ENCODE results near the gene WDFY1.

WDFY1 gene

DNA sequence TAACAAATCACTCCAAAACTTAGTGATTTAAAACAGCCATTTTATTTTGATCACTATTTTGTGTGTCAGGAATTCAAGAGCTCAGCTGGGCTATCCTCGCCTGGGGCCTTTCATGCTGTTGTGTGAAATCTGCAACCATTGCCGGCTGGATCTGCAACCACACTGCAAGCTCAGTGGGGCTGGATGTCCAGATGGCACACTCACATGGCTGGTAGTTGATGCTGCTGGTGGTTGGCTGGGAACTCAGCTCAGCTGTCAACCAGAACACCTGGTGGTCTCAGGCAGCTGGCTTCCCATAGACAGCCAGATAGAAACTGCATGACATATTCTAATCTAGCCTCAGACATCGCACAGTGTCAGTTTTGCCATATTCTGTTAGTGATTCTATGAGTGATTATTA lies 77.1 kb downstream of the WDFY1 start:
- TF ChIP-seq CTCF (IDR thresholded peaks at IDR 0.05) = no peak

DNA sequence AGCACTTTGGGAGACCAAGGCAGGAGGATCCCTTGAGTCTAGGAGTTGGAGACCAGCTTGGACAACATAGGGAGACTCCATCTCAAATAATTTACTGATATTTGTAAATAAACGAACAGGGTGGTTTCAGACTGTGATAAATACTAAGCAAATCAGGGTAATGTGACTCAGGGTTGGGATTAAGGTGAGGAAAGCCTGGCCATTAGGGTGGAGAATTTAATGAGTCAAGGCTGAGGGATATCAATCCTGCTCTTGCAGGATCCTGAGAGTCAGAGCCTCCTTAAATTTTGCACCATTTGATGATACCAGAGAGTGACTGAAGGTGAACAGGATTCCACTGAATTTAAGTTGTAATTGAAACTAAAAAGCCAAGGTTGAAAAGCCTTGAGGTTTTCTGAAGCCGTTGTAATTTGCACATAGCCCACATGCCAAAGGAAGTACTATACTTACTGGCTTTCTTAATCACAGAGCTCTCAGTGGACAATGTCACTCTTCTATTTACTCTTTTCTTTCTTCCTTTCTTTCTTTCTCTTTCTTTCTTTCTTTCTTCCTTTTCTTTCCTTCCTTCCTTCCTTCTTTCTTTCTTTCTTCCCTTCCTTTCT lies 79.1 kb downstream of the WDFY1 start:
- TF ChIP-seq CTCF (IDR thresholded peaks at IDR 0.05) = no peak

GRCh38 chr2:223865124-223865523 lies 80.0 kb downstream of the WDFY1 start:
- TF ChIP-seq CTCF (IDR thresholded peaks at IDR 0.05) = no peak

GRCh38 chr2:223863491-223863890 lies 81.6 kb downstream of the WDFY1 start:
- no peak for TF ChIP-seq CTCF (IDR thresholded peaks at IDR 0.05)

DNA sequence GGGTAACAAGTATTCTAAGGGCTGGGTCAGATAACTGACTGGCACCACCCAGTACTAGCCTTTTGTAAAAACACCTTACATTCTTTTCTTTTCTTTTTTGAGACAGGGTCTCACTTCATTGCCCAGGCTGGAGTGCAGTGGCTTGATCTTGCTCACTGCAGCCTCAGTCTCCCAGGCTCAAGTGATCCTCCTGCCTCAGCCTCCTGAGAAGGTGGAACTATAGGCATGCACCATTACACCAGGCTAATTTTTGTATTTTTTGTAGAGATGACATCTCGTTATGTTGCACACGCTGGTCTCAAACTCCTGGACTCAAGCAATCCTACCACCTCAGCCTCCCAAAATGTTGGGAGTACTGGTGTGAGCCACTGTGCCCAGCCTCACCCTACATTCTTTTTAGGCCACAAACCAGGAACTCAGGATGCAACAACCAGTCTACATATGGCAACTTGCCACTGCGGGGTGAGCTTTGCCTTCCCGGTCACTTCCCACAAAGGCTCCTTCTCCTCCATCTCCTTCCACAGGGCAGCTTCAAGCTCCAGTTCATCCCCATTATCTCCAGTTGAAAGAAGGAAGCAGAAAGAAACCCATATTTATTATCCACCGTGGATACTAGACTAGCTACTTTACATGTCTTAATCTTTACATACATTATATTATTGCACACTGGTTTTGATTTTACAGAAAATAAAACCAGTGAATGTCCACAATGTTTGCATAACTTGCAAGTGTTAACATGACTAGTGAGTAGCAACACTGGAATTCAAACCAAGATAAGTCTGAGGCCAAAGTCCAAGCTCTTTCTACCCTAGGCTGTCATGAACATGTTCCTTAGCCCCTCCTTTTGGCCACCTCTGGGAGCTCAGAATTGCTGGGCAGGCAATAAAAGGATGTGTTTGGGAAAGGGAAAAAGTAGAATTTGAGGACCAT lies 84.1 kb downstream of the WDFY1 start:
- no peak for TF ChIP-seq CTCF (IDR thresholded peaks at IDR 0.05)

DNA sequence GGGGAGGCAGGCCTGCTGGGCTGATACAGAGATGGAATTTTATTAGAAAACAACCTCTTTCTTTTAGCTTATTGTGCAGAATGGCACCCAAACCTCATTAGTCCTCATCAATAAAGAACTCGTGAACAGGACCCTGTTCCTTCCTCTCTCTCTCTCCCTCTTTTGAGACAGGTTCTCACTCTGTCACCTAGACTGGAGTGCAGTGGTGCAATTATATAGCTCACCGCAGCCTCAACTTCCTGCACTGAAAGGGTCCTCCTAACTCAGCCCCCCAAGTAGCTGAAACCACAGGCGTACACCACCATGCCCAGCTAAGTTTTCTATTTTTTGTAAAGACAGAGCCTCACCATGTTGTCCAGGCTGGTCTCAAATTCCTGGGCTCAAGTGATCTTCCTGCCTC lies 86.1 kb downstream of the WDFY1 start:
- no peak for TF ChIP-seq CTCF (IDR thresholded peaks at IDR 0.05)

GRCh38 chr2:223856584-223856983 lies 88.6 kb downstream of the WDFY1 start:
- no peak for TF ChIP-seq CTCF (IDR thresholded peaks at IDR 0.05)

Data from LNCAP (cell line).